Stimulated activated CD4-positive, alpha-beta T cell treated with anti-CD3 and anti-CD28 coated beads, Interleukin-15, amount 100 ng/mL, for 1 hour (primary cell): ENCODE results near the gene SLC22A4.

Experiments
- DNase-seq, 2 donors: peaks; one replicate each; pipeline ENCODE4 v3.0.0-alpha.2; 2020; ENCODE audit warnings: low read depth in 1 of 2, low spot score in 1 of 2

SLC22A4 gene

GRCh38 chr5:132371603-132371994 lies 77.4 kb downstream of the SLC22A4 start:
- no peak for DNase-seq

DNA sequence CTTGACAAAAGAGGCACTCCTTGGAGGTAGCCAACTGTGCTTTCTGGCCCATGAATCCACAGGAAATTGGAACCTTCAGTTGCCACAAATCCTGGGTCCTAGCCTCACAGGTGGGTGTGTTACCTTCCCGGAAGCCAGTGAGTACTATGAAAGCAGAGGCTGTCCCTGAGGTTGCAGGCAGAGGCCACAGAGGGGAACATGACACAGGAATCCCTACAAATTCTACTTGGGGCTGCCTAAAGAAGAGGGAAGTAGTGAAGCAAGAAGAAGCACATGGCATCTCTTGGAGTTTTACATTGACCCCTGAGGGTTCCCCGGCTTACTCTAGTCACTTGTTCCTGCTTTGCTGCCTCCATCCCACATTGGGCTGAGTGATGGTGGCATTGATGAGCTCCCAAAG lies 77.9 kb downstream of the SLC22A4 start:
- DNase-seq, result no peak

- no peak for DNase-seq
These were observed 78.3 kb downstream of the SLC22A4 start for GRCh38 chr5:132372542-132372941.

DNA sequence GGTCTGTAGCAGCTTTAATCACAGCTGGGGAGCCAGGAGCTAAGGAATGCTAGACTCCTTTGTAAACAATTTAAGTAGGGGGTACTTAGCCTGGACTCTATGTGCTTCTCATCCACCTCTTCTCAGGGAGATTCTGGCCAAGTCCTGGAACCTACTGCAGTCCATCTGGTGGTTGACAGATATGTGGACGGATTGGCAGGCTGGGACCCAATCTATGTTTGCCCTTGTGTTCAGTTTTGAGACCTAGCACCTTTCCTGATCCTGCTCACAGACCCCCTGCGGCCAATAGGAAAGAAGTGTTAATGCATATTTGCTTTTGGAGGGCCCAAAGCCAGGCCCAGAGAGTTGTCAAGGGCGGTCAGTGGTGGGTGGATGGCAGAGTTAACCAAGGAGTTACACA lies 81.8 kb downstream of the SLC22A4 start:
- no peak for DNase-seq

DNA sequence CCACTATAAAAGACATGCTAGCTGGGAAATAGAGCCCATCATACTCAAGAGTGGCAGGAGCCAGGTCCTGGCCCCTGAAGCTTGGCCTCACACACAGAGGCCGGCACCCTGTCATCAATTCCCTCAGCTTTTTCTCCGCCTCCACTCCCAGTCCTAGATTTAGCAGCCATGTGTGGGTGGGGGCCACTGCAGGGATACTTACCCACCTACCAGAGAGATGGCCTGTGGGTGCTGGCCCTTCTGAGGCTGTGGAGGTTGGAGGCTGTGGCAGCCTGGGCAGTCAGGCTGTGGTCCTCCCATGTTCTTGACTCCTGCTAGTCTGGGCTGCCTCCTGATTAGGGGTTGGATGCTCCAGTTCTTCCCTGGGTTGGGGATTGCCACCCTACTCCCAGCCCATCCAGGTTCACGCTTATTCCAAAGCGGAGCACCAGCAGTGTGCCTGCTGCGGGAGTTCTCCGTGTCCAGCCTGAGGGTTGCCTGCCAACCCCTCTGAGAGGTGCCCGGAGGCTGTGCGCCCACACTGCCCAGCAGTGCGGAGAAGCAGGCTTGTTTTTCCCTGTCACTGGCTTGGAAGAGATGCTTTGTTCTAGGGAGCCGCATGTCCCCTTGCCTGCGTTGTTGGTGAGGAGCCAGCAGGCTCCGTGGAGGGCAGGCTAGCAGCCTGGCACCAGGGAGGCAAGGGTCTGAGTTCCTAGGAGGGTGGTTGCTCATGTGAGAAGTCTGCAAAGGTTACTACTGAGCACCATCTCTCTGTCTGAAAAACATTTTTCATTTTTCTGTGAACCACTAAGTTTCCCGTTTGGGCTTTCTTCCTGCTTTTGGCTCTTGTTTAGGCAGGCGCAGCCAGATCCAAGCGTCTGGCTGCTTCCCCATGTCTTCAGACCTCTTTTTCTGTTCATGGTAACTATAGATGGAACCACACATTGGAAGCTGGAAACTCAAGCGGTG lies 82.8 kb downstream of the SLC22A4 start:
- DNase-seq, result no peak

- DNase-seq, result no peak
These were observed 83.5 kb downstream of the SLC22A4 start for GRCh38 chr5:132377738-132378137.

GRCh38 chr5:132378580-132378979 lies 84.4 kb downstream of the SLC22A4 start:
- no peak for DNase-seq

GRCh38 chr5:132380047-132380446 lies 85.9 kb downstream of the SLC22A4 start:
- no peak for DNase-seq

DNA sequence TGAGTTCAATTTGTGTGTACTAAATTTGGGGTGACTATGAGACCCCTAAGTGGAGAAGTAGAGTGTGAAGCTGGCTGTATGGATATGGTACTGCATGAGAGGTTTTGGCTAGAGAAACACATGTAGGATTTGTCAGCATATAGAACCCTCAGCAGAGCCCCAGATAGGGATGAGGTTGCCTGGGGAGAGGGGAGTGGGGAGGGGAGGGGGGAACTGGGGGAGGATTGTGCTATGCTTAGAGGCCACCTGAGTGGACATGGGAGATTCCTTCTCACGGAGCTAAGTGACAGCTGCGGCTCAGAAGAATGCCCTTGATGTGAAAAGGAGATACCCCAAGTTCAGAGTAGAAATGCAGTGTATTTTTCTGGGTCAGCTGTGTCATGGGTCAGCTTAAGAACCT lies 86.5 kb downstream of the SLC22A4 start:
- no peak for DNase-seq

- no peak for DNase-seq
These were observed 87.4 kb downstream of the SLC22A4 start for GRCh38 chr5:132381614-132382013.

DNA sequence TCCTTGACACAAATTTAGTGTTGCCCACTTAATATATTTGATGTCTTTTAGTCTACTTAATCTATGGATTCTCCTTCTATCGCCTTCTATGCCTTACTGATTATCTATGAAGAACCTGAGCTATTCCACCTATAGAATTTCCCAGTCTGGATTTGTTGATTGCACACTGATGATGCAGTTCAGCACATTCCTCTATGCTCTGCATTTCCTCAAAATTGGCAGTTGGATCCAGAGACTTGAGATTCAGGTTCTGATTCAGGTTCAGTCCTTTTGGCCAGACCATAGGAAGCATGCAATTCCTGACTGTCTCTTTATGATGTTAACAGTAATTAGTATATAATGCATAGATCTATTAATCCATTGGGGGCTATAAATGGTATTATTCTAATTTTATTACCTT lies 89.1 kb downstream of the SLC22A4 start:
- DNase-seq, result no peak

DNA sequence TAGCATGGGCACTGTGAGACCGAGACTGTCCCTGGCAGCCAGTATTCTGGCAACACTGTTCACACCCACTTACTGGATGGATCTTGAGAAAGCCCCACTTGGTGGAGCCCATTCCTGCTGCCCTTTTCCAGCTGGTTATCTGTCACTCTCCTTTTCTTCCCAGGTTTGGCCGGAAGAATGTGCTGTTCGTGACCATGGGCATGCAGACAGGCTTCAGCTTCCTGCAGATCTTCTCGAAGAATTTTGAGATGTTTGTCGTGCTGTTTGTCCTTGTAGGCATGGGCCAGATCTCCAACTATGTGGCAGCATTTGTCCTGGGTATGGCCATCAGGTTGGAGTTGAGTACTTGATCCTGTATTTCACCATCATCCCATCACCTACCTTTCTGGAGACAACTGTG lies 89.8 kb downstream of the SLC22A4 start:
- DNase-seq, result no peak

DNA sequence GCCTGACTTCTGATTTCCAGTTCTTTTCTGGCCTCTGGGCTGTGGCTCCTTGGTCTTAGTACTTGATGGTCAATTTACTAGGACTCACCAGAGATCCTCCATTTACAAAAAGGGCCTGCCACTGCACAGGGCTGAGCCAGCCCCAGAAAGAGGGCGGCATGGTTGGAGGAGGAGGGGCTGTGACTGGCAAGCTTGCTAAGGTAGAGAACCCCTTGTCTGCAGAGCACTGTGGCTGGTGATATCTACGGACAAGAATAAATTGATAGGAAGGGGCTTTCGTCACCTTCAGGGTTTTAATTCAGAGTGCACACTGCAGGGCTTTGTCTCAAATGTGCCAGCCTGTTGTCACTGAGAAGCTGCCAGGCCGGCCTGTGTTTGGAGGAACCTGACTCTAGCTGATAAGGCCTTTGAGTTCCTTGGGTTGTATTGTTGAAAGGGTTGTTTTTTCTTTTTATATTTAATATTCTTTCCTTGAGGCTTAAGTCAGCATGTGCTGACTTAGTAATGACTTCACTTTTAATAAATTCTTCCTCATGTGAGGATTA lies 90.4 kb downstream of the SLC22A4 start:
- DNase-seq, result no peak

- DNase-seq, result peak in 1 of 2 donors; percentile 32
These were observed 91.3 kb downstream of the SLC22A4 start for GRCh38 chr5:132385326-132386105.

GRCh38 chr5:132386644-132387286 lies 92.6 kb downstream of the SLC22A4 start:
- DNase-seq, result peak; percentile 55 to 57

- DNase-seq, result no peak
These were observed 93.5 kb downstream of the SLC22A4 start for GRCh38 chr5:132387640-132388117.

- no peak for DNase-seq
These were observed 94.3 kb downstream of the SLC22A4 start for GRCh38 chr5:132388244-132389050.

GRCh38 chr5:132389051-132389331 lies 94.8 kb downstream of the SLC22A4 start:
- no peak for DNase-seq

DNA sequence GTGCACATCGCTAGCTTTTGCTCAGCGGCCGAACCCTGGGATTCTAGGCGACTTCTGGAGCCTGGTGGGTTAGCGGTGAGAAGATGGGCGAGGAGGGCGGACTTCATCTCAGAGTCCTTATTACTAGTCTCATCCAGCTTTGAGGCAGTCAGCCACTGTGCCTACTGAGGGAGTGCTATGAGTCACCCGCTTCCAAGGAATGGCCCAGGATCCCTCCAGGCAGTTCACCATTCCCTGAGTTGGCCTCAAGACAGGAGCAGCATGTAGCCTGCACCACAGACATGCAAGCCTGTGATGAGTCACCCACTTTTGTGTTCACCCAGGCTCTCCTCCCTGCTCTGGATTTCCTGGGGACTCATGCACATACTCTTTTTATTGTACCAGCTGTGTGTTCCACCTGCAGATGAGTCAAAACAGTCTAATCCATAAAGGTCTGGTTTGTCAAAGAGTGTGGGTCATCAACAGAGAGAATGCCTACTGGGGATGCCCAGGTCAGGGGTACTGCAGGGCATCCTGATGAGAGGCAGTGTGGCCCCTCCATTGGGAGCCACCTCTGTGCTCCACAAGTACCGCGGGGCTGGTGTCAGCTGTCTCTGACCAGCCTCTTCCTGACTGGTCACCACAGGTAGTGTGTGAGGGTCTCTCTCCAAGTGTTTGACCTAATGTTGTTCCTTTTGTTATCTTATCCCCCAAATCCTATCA lies 95.5 kb downstream of the SLC22A4 start:
- no peak for DNase-seq

DNA sequence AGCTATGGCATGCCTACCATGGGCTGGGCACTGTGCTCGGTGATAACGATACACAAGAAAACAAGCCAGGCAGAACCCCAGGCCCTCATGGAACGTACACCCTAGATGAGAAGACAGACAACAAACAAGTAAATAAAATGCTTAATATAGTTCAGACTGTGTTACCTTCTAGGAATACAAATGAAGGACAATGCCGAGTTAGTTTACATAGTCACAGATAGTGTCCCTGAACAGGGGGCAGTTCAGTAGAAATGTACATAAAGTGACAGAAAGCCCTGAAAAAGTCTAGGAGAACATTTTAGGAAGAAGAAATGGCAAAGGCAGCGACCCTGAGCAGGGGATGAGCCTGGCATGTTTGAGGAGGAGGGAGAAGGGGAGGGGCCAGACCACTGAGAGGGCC lies 97.1 kb downstream of the SLC22A4 start:
- DNase-seq, result no peak
